GM21737 (cell line): ENCODE data around the gene SERTM1.

Source experiments
- ATAC-seq: cut with Tn5 transposase; IDR thresholded peaks from one replicate; pipeline ENCODE4 v1.9.1; 2021; ENCODE audit warnings: mild to moderate bottlenecking, moderate library complexity; ENCODE audit not compliant: unreplicated experiment

Gene SERTM1

GRCh38 chr13:36673838-36674326, at the start of gene SERTM1:
Gene SERTM1, plus strand, starts transcription at chr13:36674020. Its CDS starts 21,059 bp downstream, at chr13:36695079.
- no peak for ATAC-seq

GRCh38 chr13:36628377-36629056, 45.3 kb upstream of the SERTM1 start:
- ATAC-seq: no peak

GRCh38 chr13:36629057-36629385, 44.8 kb upstream of the SERTM1 start:
- ATAC-seq: no peak

- ATAC-seq: no peak
Observed at GRCh38 chr13:36630181-36630803, 43.5 kb upstream of the SERTM1 start.

- ATAC-seq: no peak
Observed at GRCh38 chr13:36639610-36640009, 34.2 kb upstream of the SERTM1 start.

GRCh38 chr13:36650611-36651010, 23.2 kb upstream of the SERTM1 start:
- no peak for ATAC-seq

GRCh38 chr13:36665630-36666029, 8.2 kb upstream of the SERTM1 start:
- ATAC-seq: no peak

- no peak for ATAC-seq
Observed at GRCh38 chr13:36666477-36667229, 7.2 kb upstream of the SERTM1 start.

- ATAC-seq: no peak
Observed at GRCh38 chr13:36668316-36668715, 5.5 kb upstream of the SERTM1 start.

- no peak for ATAC-seq
Observed at GRCh38 chr13:36673352-36673751, 468 bp upstream of the SERTM1 start.

GRCh38 chr13:36674337-36675212, 755 bp downstream of the SERTM1 start:
- no peak for ATAC-seq

GRCh38 chr13:36675213-36675536, 1.4 kb downstream of the SERTM1 start:
- ATAC-seq: no peak

GRCh38 chr13:36680913-36681312, 7.1 kb downstream of the SERTM1 start:
- ATAC-seq: no peak

GRCh38 chr13:36681894-36682624, 8.2 kb downstream of the SERTM1 start:
- ATAC-seq: no peak

GRCh38 chr13:36683701-36684100, 9.9 kb downstream of the SERTM1 start:
- ATAC-seq: no peak

GRCh38 chr13:36685927-36686326, 12.1 kb downstream of the SERTM1 start:
- ATAC-seq: no peak

- ATAC-seq: no peak
Observed at GRCh38 chr13:36696410-36697010, 22.7 kb downstream of the SERTM1 start.

GRCh38 chr13:36700170-36700569, 26.4 kb downstream of the SERTM1 start:
- ATAC-seq: no peak

GRCh38 chr13:36706755-36707154, 32.9 kb downstream of the SERTM1 start:
- ATAC-seq: no peak
